H1 (cell line): ENCODE results near the gene SLC27A1. TPM values are rescaled to one million over a fixed set of nuclear protein-coding genes. Genes with fewer than 3 reads are reported as not detected.
"Not testable (repeated sequence)": the region's sequence is repeated elsewhere in the genome, so short reads cannot be mapped to it uniquely, and the experiment has no call there.

ENCODE experiments used
- CTCF ChIA-PET: fragments of 300-600 bp; sonication (Branson Sonifier 250); formaldehyde crosslinking; loops from one replicate; lab custom pipeline; 2021; ENCODE audit not compliant: partially characterized antibody; lab: Charles Lee
- POLR2A ChIA-PET: fragments of 300-600 bp; sonication (Branson Sonifier 250); formaldehyde crosslinking; loops from one replicate; lab custom pipeline; 2021; ENCODE audit warnings: inconsistent platforms; ENCODE audit not compliant: partially characterized antibody; lab: Charles Lee
- DNase-seq, 2 experiments: peaks; one replicate each; pipeline versions ENCODE4 v3.0.0 to v3.0.0-alpha.2; 2010 to 2022; ENCODE audit warnings: low spot score in 2 of 2, low read depth in 1 of 2, mixed read lengths in 1 of 2
- FAIRE-seq: peaks from 2 replicates; lab custom pipeline; 2011; peaks lifted over from hg19 to GRCh38; lab: Jason Lieb, UNC
- H2AFZ ChIP-seq: 2 replicates; pipeline ENCODE4 v1.8.1; 2012; ENCODE audit warnings: low read length, inconsistent platforms
- H2AK5ac ChIP-seq: 2 replicates; pipeline ENCODE4 v1.6.1; 2013; ENCODE audit warnings: low read depth, low read length
- H2BK120ac ChIP-seq: replicated peaks from 2 replicates; pipeline ENCODE3; 2013; ENCODE audit warnings: low read depth, low read length, inconsistent platforms
- H2BK12ac ChIP-seq: 2 replicates; pipeline ENCODE4 v1.6.1; 2013; ENCODE audit warnings: low read depth, low read length
- H2BK15ac ChIP-seq: 2 replicates; pipeline ENCODE4 v1.6.1; 2013; ENCODE audit warnings: low read length
- H2BK20ac ChIP-seq: 2 replicates; pipeline ENCODE4 v1.6.1; 2013; ENCODE audit warnings: low read length
- H2BK5ac ChIP-seq: 2 replicates; pipeline ENCODE4 v1.6.1; 2013; ENCODE audit warnings: low read depth, low read length
- H3K14ac ChIP-seq: 2 replicates; pipeline ENCODE4 v1.6.1; 2013; ENCODE audit warnings: inconsistent platforms; ENCODE audit not compliant: insufficient read length
- H3K18ac ChIP-seq: 2 replicates; pipeline ENCODE4 v1.6.1; 2013; ENCODE audit warnings: low read length; ENCODE audit errors: extremely low read depth
- H3K23ac ChIP-seq: 2 replicates; pipeline ENCODE4 v1.6.1; 2013; ENCODE audit warnings: inconsistent platforms; ENCODE audit not compliant: insufficient read length
- H3K23me2 ChIP-seq: 2 replicates; pipeline ENCODE4 v1.6.1; 2013; ENCODE audit warnings: low read depth, low read length
- H3K27ac ChIP-seq: 2 replicates; pipeline ENCODE4 v1.6.1; 2011; ENCODE audit warnings: low read depth, low read length, inconsistent platforms
- H3K27me3 ChIP-seq, 4 experiments: replicated peaks in 1 of 4; 1 replicate in 1 of 4; 2 replicates in 3 of 4; pipeline versions ENCODE4 v1.6.1 to v1.8.1; 2011 to 2013; ENCODE audit warnings: low read length in 3 of 4, mild to moderate bottlenecking in 3 of 4, inconsistent platforms in 2 of 4, mixed read lengths in 2 of 4, moderate library complexity in 1 of 4; ENCODE audit not compliant: control insufficient read depth in 3 of 4, insufficient read depth in 3 of 4; ENCODE audit errors: extremely low read depth in 1 of 4
- H3K36me3 ChIP-seq, 4 experiments: 2 replicates each; pipeline versions ENCODE4 v1.6.1 to v1.8.1; 2011 to 2013; ENCODE audit warnings: mild to moderate bottlenecking in 4 of 4, low read length in 3 of 4, moderate library complexity in 2 of 4, control low read depth in 1 of 4, inconsistent platforms in 1 of 4; ENCODE audit not compliant: insufficient read depth in 4 of 4, control insufficient read depth in 2 of 4
- H3K4ac ChIP-seq: replicated peaks from 2 replicates; pipeline ENCODE3; 2013; ENCODE audit warnings: low read length, low read depth, mixed read lengths, inconsistent platforms; ENCODE audit not compliant: insufficient read length
- H3K4me1 ChIP-seq, 4 experiments: replicated peaks in 1 of 4; 1 replicate in 1 of 4; 2 replicates in 3 of 4; pipeline versions ENCODE4 v1.6.1 to v1.8.1; 2011 to 2013; ENCODE audit warnings: low read length in 3 of 4, inconsistent platforms in 2 of 4, mixed read lengths in 1 of 4; ENCODE audit not compliant: insufficient read depth in 4 of 4, control insufficient read depth in 3 of 4
- H3K4me2 ChIP-seq, 2 experiments: 2 replicates each; pipeline versions ENCODE4 v1.6.1 to v1.8.1; 2011 to 2013; ENCODE audit warnings: low read depth in 2 of 2, low read length in 2 of 2, control low read depth in 1 of 2, inconsistent platforms in 1 of 2, mild to moderate bottlenecking in 1 of 2; ENCODE audit not compliant: insufficient read depth in 1 of 2
- H3K4me3 ChIP-seq, 4 experiments: fragments of 200-600, 300-600 bp in 1 of 4; sonication (generic), shearing (Covaris generic), sonication (Bioruptor Twin) in 1 of 4; 2 replicates each; pipeline versions ENCODE4 v1.5.1 to v1.8.1; 2011 to 2016; ENCODE audit warnings: low read length in 4 of 4, low read depth in 3 of 4, control low read depth in 2 of 4, inconsistent platforms in 2 of 4, mild to moderate bottlenecking in 2 of 4, mixed read lengths in 1 of 4, moderate library complexity in 1 of 4; ENCODE audit not compliant: insufficient read depth in 2 of 4; ENCODE audit errors: extremely low read depth in 1 of 4
- H3K56ac ChIP-seq: replicated peaks from 2 replicates; pipeline ENCODE3; 2013; ENCODE audit warnings: low read depth, mild to moderate bottlenecking, mixed read lengths, low read length, inconsistent platforms; ENCODE audit not compliant: insufficient read length
- H3K79me1 ChIP-seq: 2 replicates; pipeline ENCODE4 v1.6.1; 2013; ENCODE audit warnings: low read depth, low read length, control low read depth
- H3K79me2 ChIP-seq, 2 experiments: 2 replicates each; pipeline versions ENCODE4 v1.6.1 to v1.8.1; 2012 to 2013; ENCODE audit warnings: low read length in 2 of 2, mild to moderate bottlenecking in 2 of 2, inconsistent platforms in 1 of 2; ENCODE audit not compliant: insufficient read depth in 2 of 2, control insufficient read depth in 1 of 2
- H3K9ac ChIP-seq, 4 experiments: replicated peaks in 1 of 4; 1 replicate in 1 of 4; 2 replicates in 3 of 4; pipeline versions ENCODE4 v1.6.1 to v1.8.1; 2011 to 2013; ENCODE audit warnings: low read depth in 3 of 4, low read length in 3 of 4, control low read depth in 2 of 4, mild to moderate bottlenecking in 2 of 4, moderate library complexity in 2 of 4, inconsistent platforms in 1 of 4; ENCODE audit errors: extremely low read depth in 1 of 4
- H3K9me3 ChIP-seq, 2 experiments: 2 replicates each; pipeline versions ENCODE4 v1.6.1 to v1.8.1; 2012 to 2013; ENCODE audit warnings: mild to moderate bottlenecking in 2 of 2, moderate library complexity in 2 of 2, control low read depth in 1 of 2, inconsistent platforms in 1 of 2, low read depth in 1 of 2, low read length in 1 of 2, mixed read lengths in 1 of 2; ENCODE audit not compliant: insufficient read depth in 2 of 2
- H4K20me1 ChIP-seq, 2 experiments: replicated peaks in 1 of 2; 2 replicates each; pipeline versions ENCODE3 to v1.8.1; 2011 to 2013; ENCODE audit warnings: inconsistent platforms in 2 of 2, low read length in 2 of 2, mild to moderate bottlenecking in 1 of 2; ENCODE audit not compliant: insufficient read depth in 2 of 2, control insufficient read depth in 1 of 2
- H4K5ac ChIP-seq: 2 replicates; pipeline ENCODE4 v1.6.1; 2013; ENCODE audit warnings: low read length, low read depth, mixed read lengths, inconsistent platforms; ENCODE audit not compliant: insufficient read length
- H4K8ac ChIP-seq: 2 replicates; pipeline ENCODE4 v1.8.0; 2013; ENCODE audit warnings: mild to moderate bottlenecking, moderate library complexity, low read length, inconsistent platforms; ENCODE audit not compliant: insufficient read depth; ENCODE audit errors: extremely low read depth
- H4K91ac ChIP-seq: replicated peaks from 2 replicates; pipeline ENCODE3; 2013; ENCODE audit warnings: low read length, mixed read lengths, inconsistent platforms; ENCODE audit not compliant: insufficient read length
- WGBS, 2 experiments: shearing (Covaris generic) in 1 of 2; methylation state at CpG; one replicate each; pipeline versions ENCODE4 v1.1.6 to v1.1.7; 2013 to 2015; ENCODE audit warnings: low lambda C conversion rate in 2 of 2, mixed read lengths in 2 of 2, inconsistent platforms in 1 of 2, low coverage in 1 of 2, missing lambda C conversion rate in 1 of 2; ENCODE audit not compliant: insufficient replicate concordance in 2 of 2, insufficient coverage in 1 of 2, insufficient read length in 1 of 2; ENCODE audit errors: extremely low coverage in 1 of 2, missing lambda C conversion rate in 1 of 2; 5-methylcytosine and 5-hydroxymethylcytosine counted together
- polyA plus RNA-seq, 7 experiments: library from polyadenylated mRNA; depleted of rRNA in 3 of 7; stranded (reverse) in 5 of 7; unstranded in 2 of 7; fragments of >200 nt in 5 of 7; fragments of 200-250 nt in 2 of 7; gene quantifications; 1 replicate in 5 of 7; 2 replicates in 1 of 7; 4 replicates in 1 of 7; pipeline versions ENCODE4 v1.2.1 to v1.2.3, GENCODE V29; 2011 to 2013; ENCODE audit warnings: missing spikeins in 2 of 7, mixed read lengths in 2 of 7
- total RNA-seq: library from RNA; stranded (reverse); fragmentation: NEBNext Ultra II Directional; extraction: Animal tissue kit (Norgen Biotek cat#: 25700); gene quantifications from 2 replicates; pipeline ENCODE4 v1.2.1, GENCODE V29; 2021

SLC27A1 gene
- total and polyA plus RNA-seq, 2 of the 8 experiments (the other 6 are each of a cell fraction or from before 2014, with no cell fraction given) = 7.5 to 9.1 TPM

GRCh38 chr19:17475011-17475540, 4.8 kb downstream of the SLC27A1 start:
- not testable (repeated sequence) for DNase-seq, H3K4ac ChIP-seq, H2BK15ac ChIP-seq, H4K8ac ChIP-seq, H3K56ac ChIP-seq, H2BK12ac ChIP-seq, H3K9me3 ChIP-seq, H3K4me1 ChIP-seq, H2BK5ac ChIP-seq, H4K20me1 ChIP-seq, H2AK5ac ChIP-seq, H3K4me2 ChIP-seq, H2AFZ ChIP-seq, H3K9ac ChIP-seq, H3K79me2 ChIP-seq, H2BK20ac ChIP-seq, H3K23ac ChIP-seq, H2BK120ac ChIP-seq, H4K91ac ChIP-seq, H3K18ac ChIP-seq, FAIRE-seq, H3K4me3 ChIP-seq, H3K23me2 ChIP-seq, H3K79me1 ChIP-seq, H3K14ac ChIP-seq, H3K36me3 ChIP-seq, H4K5ac ChIP-seq, H3K27me3 ChIP-seq, H3K27ac ChIP-seq
- CTCF ChIA-PET = interaction anchor here (1.3 to 1.8 kb wide), 3 partner anchors 14 to 25 kb away, joined by 3 to 7 read pairs (median 5); no protein-coding TSS in a partner anchor
- 75% methylated on average over 6 of the region's 6 CpGs; no CpG with 5 or more reads in 1 of the 2 experiments for WGBS, 2 experiments
- POLR2A ChIA-PET = interaction anchor here (1.2 kb wide), 1 partner anchor 8 kb away, joined by 4 read pairs; no protein-coding TSS in a partner anchor
